ENCODE data around the gene BICDL2.

Gene BICDL2

GRCh38 chr16:2988590-2989099 lies 48.1 kb downstream of the BICDL2 start:
- in situ Hi-C loops (cut with HindIII; ENCODE audit: low sequenced_read_pairs) = no loop called here

- in situ Hi-C loops (cut with HindIII; ENCODE audit: low sequenced_read_pairs) = no loop called here
These were observed 48.9 kb downstream of the BICDL2 start for GRCh38 chr16:2987833-2988232.

- in situ Hi-C loops (cut with HindIII; ENCODE audit: low sequenced_read_pairs) = no loop called here
These were observed 49.5 kb downstream of the BICDL2 start for GRCh38 chr16:2987286-2987685.

DNA sequence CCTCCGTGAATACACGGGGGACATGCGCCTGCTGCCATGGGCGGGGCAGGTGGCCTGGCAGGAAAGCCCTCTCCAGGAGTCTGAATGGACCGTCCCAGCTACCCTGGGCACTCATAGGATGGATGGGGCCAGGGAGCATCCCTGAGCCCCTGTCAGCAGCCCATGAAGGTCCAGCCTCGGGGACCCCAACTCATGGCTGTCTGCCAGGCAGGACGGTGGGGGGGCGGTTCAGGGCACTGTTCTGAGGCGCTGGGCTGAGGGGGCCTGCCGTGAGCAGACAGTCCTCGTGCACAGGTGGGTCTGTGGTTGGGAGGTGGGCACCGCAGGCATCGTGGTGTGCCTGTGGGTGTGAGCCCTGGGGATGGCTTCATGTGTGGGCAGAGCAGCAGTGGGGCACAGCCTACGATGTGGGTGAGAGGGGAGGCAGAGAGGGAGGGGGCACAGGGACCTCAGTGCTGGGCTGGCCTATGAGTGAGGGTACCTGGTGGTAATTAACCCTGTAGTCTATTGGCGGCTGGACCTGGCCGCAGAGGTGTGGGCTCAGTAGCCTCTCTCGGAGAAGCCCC lies 50.0 kb downstream of the BICDL2 start:
- in situ Hi-C loops (cut with HindIII; ENCODE audit: low sequenced_read_pairs) = no loop called here

- in situ Hi-C loops (cut with HindIII; ENCODE audit: low sequenced_read_pairs) = no loop called here
These were observed 50.8 kb downstream of the BICDL2 start for GRCh38 chr16:2985893-2986355.

GRCh38 chr16:2985462-2985861 lies 51.3 kb downstream of the BICDL2 start:
- in situ Hi-C loops (cut with HindIII; ENCODE audit: low sequenced_read_pairs) = no loop called here

GRCh38 chr16:2983706-2984136 lies 53.0 kb downstream of the BICDL2 start:
- in situ Hi-C loops (cut with HindIII; ENCODE audit: low sequenced_read_pairs) = no loop called here

- in situ Hi-C loops (cut with HindIII; ENCODE audit: low sequenced_read_pairs) = no loop called here
These were observed 54.3 kb downstream of the BICDL2 start for GRCh38 chr16:2982402-2982801.

DNA sequence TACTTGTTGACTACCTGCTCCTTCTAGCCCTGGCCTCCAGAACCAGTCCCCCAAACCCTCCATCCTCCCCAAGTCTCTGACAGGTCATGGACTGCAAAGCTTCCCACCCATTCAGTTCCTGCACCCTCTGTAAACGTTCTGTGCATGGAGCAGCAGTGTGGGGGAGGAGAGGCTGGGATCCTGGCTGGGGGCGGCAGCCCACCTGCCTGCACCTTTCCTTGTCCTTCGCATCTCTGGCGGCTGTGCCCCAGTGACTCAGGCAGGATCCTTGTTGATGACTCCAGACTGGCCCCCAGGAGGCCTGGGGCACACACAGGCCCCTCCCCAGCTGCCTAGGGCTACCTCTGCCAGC lies 54.9 kb downstream of the BICDL2 start:
- in situ Hi-C loops (cut with HindIII; ENCODE audit: low sequenced_read_pairs) = no loop called here

DNA sequence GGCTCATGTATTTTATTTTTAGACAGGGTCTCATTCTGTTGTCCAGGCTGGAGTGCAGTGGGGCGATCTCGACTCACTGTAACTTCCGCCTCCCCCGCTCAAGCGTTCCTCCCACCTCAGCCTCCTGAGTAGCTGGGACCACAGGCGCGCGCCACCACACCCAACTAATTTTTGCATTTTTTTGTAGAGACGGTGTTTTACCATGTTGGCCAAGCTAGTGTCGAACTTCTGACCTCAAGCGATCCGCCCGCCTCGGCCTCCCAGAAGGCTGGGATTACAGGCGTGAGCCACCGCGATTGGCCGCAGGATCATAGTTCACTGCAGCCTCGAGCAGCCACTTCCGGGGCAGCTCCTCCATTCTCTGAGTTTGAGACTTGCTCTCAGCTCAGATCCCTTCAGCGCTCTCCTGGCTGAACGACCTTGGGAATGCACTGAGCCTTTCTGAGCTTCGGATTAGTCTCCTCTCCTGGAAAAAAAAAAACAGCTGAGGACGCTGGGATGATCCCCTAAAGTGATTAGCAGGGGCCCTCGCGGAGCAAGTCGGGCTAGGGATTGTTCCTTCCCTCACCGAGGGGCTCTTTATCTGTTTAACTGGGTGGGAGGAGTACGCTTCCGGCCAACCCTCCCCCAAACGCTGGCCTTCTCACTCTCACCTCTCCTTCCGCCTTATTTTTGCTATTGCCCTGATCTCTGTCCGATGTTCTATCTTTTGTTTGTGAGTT lies 55.4 kb downstream of the BICDL2 start:
- in situ Hi-C loops (cut with HindIII; ENCODE audit: low sequenced_read_pairs) = no loop called here

DNA sequence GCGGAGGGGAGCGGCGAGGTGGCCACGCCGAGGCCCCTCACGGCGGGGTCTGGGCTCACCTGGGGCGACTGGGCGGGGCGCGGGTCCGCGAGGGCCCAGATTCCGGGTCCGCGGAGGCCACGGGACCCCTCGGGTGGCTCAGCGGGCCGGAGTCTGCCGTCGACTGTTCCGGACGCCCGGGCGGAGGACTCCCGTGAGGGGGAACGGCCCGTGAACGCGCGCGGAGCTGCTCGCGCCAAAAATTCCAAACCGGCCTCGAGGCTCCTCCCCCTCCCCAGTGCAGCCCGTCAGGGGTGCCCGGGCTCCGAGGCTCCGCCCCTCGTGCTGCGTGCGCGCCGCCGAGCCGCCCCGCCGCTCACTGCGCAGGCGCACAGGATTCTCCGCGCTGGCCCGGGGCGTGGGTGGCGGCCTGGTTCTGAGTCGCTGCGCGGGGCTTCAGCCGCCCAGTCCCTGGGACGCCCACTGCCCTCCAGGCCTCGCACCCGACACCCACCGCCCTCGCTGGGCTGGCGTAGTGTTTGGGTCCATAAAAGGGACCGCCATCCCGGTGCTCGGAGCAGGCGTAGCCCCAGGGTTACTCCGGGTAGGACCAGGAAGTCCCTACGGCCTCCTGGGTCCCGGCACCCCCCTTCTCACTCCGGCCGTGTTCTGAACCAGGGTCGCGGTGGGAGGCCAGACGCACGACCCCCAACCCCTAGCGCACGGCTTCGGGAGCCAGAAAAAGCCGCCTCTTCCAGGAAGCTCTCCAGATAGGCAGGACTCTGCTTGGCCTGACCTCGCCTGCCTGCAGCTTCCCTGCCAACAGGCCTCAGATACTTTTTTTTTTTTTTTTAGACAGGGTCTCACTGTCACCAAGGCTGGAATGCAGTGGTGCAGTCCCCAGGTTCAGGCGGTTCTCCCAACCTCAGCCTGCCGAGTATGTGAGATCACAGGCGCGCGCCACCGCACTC lies 56.2 kb downstream of the BICDL2 start, which contains the start of gene PKMYT1:
TSS of gene PKMYT1 (minus strand) at position 220 of the 950 bp plus-strand sequence. CDS start 789 bp downstream, outside the sequence.
- in situ Hi-C loops (cut with HindIII; ENCODE audit: low sequenced_read_pairs) = no loop called here

- in situ Hi-C loops (cut with HindIII; ENCODE audit: low sequenced_read_pairs) = no loop called here
These were observed 57.0 kb downstream of the BICDL2 start for GRCh38 chr16:2979669-2980226.
